NCI-H460 (cell line): ENCODE measurements around the gene IKZF2. TPM values are rescaled to one million over a fixed set of nuclear protein-coding genes. Genes with fewer than 3 reads are reported as not detected.
"Not testable (repeated sequence)": the region's sequence is repeated elsewhere in the genome, so short reads cannot be mapped to it uniquely, and the experiment has no call there.

Experiments
- DNase-seq: peaks from one replicate; pipeline ENCODE4 v3.0.0-alpha.2; 2016; ENCODE audit warnings: low read depth; ENCODE audit errors: extremely low read depth
- total RNA-seq: library from RNA; depleted of rRNA; stranded (reverse); fragments of >200 nt; shearing (Covaris generic); gene quantifications from 2 replicates; pipeline ENCODE4 v1.2.3, GENCODE V29; 2014

The IKZF2 gene
- total RNA-seq, 1 experiment from 2014 or later: 1.8 TPM

GRCh38 chr2:213064099-213064498 is 87.3 kb downstream of the IKZF2 start:
- no peak for DNase-seq

DNA sequence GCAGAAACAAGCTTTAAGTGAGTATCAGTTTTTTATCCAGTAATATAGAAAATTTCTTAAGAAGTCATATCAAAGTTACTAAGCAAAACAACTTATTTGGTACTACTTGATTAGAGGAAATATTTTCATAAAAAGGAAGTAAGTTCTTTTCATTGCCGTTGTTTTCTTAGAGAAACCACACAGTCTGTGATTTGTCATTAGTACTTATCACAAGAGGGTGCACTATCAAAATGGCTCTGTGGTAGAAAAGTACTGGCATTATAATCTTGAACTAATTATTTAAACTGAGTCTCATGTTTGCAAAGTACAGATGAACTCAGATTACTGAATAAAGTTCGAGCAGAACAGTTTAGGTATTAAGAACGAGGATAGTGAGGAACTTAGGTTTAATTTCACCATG is 93.4 kb downstream of the IKZF2 start:
- no peak for DNase-seq

DNA sequence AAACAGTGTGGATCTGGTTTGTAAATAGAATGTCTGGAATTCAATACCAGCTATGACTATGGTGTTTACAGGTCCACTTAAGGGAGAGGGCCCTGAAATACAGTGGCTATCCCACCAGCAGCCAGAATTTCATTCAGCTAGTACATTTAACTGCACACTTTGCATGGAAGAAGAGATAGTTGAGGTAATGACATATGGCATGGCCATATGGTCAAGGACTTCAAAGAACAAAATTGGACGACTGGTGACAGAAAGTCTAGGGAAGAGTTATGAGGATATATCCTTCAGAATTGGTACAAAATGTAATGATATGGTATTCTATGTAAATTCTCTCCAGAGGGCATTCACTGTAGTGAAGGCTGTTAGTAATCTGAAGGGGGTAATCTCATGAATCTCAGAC is 105.0 kb downstream of the IKZF2 start:
- DNase-seq: no peak

DNA sequence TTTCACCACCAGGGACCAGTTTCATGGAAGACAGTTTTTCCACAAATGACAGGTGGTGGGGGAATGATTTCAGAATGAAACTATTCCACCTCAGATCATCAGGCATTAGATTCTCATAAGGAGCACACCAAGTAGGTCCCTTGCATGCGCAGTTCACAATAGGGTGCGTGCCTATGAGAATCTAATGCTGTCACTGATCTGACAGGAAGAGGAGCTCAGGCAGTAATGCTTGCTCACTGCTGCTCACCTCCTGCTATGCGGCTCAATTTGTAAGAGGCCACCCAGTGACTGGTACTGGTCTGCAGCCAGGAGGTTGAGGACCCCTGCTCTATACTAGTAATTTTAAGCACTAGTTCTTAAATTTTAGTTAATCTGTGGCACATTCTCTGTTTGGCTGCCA is 107.8 kb downstream of the IKZF2 start:
- DNase-seq: no peak

DNA sequence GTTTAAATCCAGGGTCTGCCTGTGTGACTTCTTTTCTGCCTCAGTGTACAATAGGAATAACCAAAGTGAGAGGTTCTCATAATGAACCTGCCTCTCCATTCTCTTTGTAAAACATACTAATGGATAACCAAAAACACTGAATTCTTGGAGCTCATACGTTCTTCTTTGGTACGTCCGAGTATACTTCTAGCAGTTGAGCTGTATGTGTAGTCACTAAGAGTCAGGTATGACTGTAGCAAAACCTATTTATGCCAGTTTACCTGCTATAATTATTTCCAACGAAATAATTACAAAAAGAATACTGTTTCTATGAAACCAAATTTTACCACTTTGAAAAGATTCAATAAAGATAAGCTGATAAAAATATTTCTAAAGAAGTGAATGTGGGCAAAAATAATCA is 109.2 kb downstream of the IKZF2 start:
- DNase-seq: no peak

DNA sequence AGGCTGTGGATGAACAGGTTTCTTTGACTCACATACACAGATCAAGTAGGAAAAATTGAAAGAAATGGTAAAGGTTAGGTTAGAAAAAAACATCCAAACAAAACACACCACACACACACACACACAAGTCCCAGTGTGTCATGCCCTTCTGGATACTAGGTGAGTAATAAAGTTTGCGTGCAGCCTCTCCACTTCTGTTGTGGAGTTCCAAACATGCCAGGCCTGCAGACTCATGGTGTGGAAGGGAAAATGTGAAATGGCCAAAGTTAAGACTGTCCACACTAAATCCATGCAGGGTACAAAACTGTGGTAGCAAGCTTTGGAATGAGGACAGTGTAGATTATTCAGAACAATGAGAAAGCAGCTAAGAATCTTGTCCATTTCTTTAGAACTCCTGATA is 114.6 kb downstream of the IKZF2 start:
- DNase-seq: no peak

DNA sequence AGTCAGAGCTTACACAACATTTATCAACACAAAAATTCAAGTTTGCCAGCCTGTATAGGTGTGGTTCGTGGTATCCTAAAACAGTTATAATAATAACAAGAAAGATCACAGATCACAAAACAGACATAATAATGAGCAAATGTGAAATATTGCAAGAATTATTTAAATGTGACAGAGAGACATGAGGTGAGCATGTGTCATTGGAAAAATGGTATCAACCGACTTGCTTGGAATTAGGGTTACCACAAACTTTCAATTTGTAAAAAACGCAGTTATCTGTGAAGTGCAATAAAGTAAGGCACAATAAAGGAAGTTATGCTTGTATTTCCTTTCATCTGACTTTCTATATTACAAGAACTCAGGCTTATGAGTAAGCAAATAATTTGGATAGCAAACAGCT is 116.8 kb downstream of the IKZF2 start:
- DNase-seq: no peak

DNA sequence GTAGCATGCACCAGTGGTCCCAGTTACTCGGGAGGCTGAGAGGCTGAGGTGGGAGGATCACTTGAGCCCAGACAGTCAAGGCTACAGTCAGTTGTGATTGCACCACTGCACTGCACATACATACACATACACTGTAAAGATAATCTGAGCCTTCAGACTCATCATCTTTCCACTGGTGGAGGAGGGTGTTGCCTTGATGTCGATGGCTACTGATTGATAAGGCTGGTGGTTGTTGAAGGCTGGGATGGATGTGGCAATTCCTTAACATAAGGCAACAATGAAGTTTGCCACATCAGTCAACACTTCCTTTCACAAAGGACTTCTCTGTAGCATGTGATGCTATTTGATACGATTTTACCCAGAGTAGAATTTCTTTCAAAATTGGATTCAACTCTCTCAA is 118.8 kb downstream of the IKZF2 start:
- DNase-seq: no peak

DNA sequence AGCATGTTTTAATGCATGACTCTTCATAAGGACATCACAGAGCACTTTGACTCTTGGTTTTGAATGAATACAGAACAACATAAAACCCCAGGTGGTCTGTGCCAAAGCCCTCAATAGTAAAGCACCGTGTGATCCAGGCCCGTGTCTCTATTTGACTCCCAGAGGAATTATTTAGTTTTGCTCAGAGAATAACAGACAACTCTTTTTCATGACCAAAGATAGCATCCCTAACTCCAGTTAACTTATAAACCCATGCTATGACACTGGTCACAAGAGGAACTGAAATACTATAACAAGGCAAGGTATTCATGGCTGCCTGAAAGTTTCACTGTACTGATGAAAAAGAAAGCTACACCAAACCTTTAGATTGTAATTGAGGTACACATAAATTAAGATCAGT is 128.4 kb downstream of the IKZF2 start:
- DNase-seq: no peak

DNA sequence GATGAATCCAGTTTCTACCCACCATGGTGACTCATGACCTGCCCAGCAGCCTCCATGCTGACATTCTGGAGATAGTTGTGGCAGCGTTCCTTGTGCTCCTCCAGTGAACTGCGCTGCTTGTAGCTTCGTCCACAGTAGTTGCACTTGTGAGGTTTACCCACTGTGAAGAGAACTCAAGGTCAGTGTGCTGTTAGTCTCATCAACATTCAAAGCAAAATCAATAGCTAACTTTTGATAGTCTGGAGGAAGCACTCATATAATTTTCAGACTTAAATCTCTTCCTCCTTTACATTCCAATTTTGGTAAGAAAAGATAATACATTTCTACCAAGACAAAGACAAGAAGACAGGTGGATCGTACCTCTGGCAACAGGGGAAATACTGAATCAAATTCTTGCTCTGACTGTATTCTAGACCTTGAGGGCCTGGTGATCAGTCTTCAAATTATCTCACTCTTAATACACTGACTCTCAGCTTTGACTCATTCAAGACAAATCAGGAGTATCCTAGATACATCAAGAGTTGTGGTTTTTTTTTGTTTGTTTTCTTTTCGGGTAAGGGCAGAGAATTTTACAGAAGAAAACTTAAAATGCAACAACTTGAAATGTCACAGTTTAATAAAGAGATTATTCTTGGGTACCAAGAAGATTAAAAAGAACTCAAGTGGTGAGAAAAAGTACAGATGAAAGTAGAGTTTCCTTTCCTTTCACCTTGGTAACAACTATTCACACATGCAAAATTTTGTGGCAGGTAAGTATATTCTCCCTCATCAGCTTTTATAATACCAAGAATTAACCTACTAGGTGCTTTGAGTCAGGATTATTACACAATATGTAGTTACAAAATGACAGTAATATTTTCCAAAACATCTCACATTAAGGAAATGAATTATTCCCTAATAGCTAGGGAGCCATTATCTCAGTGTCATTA is 129.2 kb downstream of the IKZF2 start:
- DNase-seq: no peak

DNA sequence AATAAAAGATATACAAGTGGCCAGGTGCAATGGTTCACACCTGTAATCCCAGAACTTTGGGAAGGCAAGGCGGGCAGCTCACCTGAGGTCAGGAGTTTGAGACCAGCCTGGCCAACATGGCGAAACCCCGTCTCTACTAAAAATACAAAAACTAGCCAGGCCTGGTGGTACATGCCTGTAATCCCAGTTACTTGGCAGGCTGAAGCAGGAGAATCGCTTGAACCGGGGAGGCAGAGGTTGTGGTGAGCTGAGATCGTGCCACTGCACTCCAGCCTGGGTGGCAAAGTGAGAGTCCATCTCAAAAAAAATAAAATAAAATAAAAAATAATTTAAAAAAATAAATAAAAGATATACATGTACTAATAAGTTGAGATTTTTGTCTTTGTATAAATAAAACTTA is 130.5 kb downstream of the IKZF2 start:
- not testable (repeated sequence) for DNase-seq

DNA sequence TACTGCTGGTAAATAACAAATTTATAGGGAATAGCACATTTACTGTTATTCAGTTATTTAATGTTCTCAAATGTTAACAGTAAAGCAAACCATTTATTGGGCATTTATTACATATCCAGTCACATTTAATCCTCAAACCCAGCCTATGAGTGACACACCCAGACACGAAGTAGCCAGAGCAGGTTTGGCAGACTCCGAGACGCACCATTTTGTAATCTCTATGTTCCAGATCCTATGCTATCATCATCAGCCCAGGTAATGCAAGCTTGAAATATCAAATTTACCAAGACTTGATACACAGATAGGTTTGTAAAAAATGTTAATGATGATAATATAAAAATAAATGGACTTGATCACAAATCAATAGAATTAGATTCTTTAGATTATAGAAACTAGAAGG is 131.1 kb downstream of the IKZF2 start:
- no peak for DNase-seq

DNA sequence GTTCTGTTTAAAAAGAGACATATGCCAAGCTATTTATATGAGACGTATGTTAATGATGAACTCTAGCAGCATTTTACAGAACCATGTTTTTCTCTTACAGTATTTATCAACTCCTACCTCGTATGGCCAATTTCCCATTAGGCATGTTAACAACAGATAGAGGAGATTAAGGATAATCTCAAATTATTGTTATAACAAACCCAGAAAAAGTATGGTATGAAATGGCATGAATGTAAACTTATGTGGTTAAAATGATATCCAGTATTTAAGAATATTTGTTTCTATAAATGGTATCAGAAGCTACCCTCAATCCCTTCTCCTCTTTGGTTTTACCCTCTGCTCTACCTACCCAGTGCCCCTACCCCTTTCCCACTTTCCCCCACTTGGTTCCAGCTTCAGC is 132.0 kb downstream of the IKZF2 start:
- no peak for DNase-seq

GRCh38 chr2:213018340-213018901 is 133.0 kb downstream of the IKZF2 start:
- DNase-seq: no peak

GRCh38 chr2:213017404-213017803 is 134.0 kb downstream of the IKZF2 start:
- DNase-seq: no peak

- DNase-seq: no peak
Observed at GRCh38 chr2:213016984-213017351, 134.4 kb downstream of the IKZF2 start.

- DNase-seq: no peak
Observed at GRCh38 chr2:213016166-213016983, 135.0 kb downstream of the IKZF2 start.

DNA sequence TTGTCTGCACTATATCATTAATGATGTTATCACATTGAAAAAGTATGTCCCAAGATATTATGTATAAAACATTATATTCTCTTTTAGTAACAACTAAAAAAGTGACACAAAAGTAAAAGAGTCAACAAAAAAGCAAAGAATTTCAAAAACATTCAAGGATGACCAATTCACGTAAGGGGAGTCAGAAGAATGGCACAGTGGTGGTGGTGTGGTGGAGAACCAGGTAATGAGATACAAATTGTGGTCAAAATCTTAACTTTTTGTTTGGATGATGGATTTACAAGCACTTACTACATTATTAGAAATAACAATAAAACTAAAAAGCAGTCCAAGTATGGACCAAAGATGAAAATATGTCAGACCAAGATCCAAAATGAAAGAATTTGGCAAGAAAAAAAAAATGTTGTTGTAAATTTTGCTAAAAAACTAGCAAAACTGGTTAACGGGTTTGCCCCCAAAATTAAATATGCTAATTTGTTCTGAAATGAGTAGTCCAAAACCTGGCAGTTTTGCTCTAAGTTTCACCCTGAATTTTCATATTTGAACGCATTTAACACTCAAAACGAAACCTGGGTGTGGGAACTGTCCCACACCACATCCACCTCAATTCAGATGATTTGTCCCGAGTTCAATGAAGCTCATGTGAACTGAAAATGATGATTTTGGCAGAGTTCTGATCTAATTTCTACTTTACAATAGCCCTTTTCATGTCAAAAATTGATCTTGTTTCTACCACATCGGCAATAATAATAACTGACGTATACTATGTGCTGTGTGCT is 135.8 kb downstream of the IKZF2 start:
- DNase-seq: no peak

DNA sequence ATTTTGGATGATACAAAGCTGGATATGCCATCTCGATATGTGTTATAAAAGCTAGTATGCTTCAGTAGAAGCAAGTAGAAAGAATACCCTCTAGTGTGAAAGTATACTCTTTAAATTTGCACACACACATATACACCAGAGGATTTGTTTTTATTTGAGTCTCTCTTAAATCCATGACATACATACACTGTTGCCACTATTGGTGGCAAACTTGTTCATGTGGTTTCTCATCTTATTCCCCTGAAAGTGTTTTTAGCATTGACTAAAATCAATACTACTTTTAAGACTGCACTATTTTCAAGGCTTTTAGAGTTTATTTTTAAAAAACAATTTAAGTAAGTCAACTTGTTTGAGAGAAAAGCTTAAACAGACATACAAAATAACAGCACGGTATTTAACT is 137.4 kb downstream of the IKZF2 start:
- no peak for DNase-seq

GRCh38 chr2:213011505-213011904 is 139.9 kb downstream of the IKZF2 start:
- DNase-seq: no peak
